ENCODE data around the gene CACNG3.

CACNG3 gene

GRCh38 chr16:24396350-24397271 lies 140.5 kb downstream of the CACNG3 start:
- no peak for DNase-seq (ENCODE audit: low read depth in 2 of 2)

- DNase-seq (ENCODE audit: low read depth in 2 of 2) = no peak
Measured at GRCh38 chr16:24409045-24409444, 152.9 kb downstream of the CACNG3 start.
